Activated naive CD8-positive, alpha-beta T cell (primary cell): ENCODE data around the gene TMCC1.
A peak's percentile ranks its signal among the peaks of the same experiment; 100 is the strongest.

Experiments used
- H3K27ac Mint-ChIP-seq: one replicate; pipeline ENCODE4 v1.8.0; 2021; ENCODE audit warnings: mixed read lengths
- H3K27me3 Mint-ChIP-seq: one replicate; pipeline ENCODE4 v1.8.0; 2021; ENCODE audit warnings: mixed read lengths
- H3K36me3 Mint-ChIP-seq: one replicate; pipeline ENCODE4 v1.8.0; 2021; ENCODE audit warnings: mixed read lengths
- H3K4me1 Mint-ChIP-seq: one replicate; pipeline ENCODE4 v1.8.0; 2021; ENCODE audit warnings: low read depth, mixed read lengths
- H3K4me3 Mint-ChIP-seq: one replicate; pipeline ENCODE4 v1.8.0; 2021; ENCODE audit warnings: mild to moderate bottlenecking, mixed read lengths
- H3K9me3 Mint-ChIP-seq: one replicate; pipeline ENCODE4 v1.8.0; 2021; ENCODE audit warnings: low read depth, mixed read lengths

TMCC1 gene

DNA sequence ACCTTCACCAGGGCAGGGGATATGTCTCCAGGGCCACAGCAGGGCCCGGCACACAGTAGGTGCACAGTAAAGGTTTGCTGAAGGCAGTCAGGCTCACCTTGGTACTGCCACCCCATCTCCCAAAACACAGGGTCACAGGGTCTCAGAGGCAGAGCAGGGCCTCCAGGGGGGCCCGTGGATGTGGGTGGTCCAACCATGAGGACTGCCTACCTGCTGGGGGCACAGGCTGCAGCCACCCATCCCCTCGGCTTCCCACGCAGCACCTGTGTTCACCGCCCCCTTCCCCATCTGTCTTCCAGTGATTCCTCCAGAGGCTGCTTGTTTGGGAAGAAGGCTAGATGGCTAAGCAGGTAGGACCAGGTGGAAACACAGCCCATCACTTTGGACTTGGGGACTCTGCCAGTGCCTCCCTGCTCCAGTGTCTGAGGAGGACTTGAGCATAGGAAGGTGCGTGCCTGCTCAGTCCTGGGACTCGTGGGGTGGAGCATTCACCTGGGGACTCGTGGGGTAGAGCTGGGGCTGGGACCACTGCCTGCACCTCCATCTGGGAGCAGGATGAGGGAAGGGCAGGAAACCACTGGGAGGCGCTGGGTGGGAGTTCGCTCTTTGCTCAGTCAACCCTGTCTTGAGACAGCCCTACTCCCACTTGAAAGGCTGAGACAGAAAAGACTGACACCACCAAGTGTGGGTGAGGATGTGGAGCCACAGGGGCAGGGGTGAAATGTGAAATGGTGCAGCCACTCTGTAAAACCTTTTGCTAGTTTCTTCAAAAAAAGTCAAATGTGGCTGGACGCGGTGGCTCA, 268.2 kb downstream of the TMCC1 start:
- H3K27ac Mint-ChIP-seq, result no peak overlapping the region
- no peaks in the 10 kb centered on the region for H3K36me3 Mint-ChIP-seq
- no peaks in the 10 kb centered on the region for H3K9me3 Mint-ChIP-seq
- peak overlapping the region; percentile 72 for H3K4me3 Mint-ChIP-seq
- H3K27me3 Mint-ChIP-seq, result peaks cover 3% of the 10 kb centered on the region
- peaks cover 16% of the 10 kb centered on the region for H3K4me1 Mint-ChIP-seq

DNA sequence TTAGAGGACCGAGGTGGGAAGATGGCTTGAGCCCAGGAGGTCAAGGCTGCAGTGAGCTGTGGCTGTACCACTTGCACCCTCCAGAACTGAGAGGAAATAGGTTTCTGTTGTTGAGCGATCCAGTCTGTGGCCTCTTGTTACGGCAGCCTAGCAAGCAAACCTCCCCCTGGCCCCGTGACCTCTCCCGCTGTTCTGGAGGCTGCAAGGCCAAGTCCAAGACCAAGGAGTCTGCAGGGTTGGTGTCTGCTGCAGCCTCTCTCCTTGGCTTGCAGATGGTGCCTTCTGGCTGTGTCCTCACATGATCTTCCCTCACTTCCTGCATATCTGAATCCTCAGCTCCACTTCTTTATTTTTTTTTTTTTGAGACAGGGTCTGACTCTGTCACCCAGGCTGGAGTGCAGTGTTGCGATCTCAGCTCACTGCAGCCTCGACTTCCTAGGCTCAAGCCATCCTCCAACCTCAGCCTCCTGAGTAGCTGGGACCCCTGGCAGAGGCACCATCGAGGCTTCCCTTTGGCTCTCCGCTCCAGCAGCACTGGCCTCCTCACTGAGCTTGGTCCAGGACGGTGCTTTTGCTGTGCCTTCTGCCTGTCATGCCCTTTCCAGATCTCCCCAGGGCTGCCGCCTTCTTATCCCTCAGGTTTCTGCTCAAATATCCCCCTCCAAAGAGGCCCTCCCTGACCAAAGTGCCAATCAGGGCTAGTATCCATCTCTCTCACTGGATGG, 269.0 kb downstream of the TMCC1 start:
- H3K36me3 Mint-ChIP-seq, result no peaks in the 10 kb centered on the region
- peaks cover 16% of the 10 kb centered on the region for H3K4me1 Mint-ChIP-seq
- no peak overlapping the region for H3K4me3 Mint-ChIP-seq
- no peaks in the 10 kb centered on the region for H3K9me3 Mint-ChIP-seq
- H3K27ac Mint-ChIP-seq, result no peak overlapping the region
- peaks cover 3% of the 10 kb centered on the region for H3K27me3 Mint-ChIP-seq

DNA sequence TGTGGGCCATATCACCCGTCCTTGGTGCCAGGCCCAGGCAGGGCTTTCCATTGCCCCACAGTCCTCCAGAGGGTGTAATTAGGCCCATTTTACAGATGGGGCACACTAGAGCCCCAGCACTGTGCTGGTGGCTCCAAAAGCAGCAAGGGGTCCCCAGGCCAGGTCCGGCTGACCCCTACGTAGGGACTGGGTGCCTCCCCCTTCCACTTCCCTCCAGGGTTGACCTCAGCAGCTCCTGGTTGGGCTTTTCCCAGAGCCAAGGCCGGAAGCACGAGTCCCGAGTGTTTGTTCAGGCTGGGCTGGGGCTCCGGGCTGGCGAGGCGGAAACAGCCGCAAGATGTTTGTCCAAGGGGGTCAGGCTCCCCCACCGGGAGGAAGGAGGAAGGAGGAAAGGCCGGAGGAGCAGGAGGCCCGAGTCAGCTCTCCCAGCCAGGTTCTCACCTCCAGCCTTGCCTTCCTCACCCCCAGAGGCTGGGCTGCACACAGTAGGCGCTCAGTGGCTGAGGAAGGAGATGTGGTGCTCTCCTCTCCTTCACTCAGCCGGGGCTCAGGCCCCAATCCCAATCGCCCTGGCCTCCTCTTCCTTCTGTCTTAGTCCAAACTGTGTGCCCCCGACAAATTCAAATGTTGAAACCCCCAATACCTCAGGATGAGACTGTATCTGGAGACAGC, 269.9 kb downstream of the TMCC1 start:
- Mint-ChIP-seq H3K27me3 (peaks cover 4% of the 10 kb centered on the region), H3K36me3 (no peaks in the 10 kb centered on the region), H3K27ac (no peak overlapping the region), H3K9me3 (no peaks in the 10 kb centered on the region), H3K4me1 (peaks cover 18% of the 10 kb centered on the region), H3K4me3 (no peak overlapping the region)

DNA sequence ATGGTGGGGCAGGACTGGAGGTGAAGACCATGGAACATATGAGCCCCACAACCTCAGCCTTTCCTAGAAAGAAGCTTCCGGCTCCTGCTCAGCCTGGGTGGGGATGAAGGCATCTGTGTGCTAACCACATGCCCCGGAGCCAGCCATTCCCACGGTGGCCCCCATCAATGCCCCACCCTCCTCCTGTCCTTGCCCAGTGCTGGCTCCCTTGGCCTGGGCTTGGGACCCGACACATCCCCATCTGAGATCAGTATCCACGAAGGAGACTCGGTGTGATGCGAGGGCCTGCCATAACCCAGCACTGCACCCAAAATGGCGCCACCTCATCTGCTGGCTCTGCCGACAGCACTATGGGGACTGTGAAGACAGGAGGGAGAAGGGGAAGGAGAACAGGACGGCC, 270.6 kb downstream of the TMCC1 start:
- Mint-ChIP-seq H3K4me1 (peaks cover 17% of the 10 kb centered on the region), H3K4me3 (no peak overlapping the region), H3K36me3 (no peaks in the 10 kb centered on the region), H3K27me3 (peaks cover 6% of the 10 kb centered on the region), H3K9me3 (no peaks in the 10 kb centered on the region), H3K27ac (no peak overlapping the region)

DNA sequence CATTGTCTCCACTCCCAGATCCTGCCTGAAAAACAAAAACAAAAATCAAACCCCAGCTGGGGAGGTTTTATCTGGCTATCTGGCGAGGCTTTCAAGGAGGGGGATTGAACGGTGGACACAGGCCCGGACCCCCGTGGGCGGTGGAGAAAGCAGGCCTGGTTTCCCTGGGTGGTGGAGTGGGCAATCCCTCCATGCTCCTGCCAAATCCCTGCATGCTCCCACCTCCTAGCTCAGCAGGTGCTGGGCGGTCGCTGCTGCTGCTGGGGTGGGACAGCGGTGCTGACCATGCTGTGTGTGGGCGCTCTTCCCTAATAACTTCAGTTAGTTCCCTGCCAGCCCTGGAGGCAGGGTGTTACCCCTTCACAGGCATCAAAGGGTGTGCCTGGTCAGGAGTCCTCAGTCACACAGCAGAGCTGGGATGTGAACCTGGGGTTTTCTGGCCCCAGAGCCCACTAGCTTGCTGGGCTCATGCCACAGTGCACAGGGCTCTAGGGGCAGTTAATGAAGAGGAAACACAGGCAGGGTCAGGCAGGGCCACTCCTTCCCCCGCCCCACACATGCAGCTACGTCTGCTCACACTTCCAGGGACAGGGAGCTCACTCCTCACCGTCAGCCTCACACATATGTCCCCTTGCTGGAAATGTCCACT, 271.2 kb downstream of the TMCC1 start:
- Mint-ChIP-seq H3K4me1 (peaks cover 11% of the 10 kb centered on the region), H3K36me3 (no peaks in the 10 kb centered on the region), H3K27ac (no peak overlapping the region), H3K27me3 (peaks cover 6% of the 10 kb centered on the region), H3K9me3 (no peaks in the 10 kb centered on the region), H3K4me3 (no peak overlapping the region)

DNA sequence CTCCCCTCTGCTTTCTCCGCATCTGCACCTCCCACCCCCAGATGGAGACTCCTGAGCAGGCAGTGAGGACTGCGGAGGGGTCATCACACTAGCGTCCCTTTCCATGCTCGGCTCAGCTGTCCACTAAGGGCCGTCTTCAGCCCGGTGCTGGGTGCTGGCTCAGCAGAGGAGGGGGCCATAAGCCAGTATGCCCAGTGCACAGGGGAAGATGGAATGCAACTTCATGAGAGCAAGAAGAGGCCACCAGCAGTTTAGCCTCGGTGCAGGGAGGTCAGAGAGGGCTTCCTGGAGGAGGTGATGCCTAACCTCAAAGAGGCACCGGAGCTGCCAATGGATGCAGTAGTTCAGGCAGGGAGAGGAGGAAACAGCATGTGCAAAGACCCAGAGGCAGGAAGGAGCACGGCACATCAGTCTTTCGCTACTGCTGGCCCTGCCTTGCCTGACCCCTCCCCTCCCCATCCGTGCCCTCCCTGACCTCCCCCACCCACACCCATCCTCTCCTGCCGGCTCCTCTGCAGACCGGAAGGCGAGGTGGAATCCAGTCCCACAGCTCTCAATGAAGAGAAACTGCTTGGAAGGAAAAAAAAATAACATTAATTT, 271.8 kb downstream of the TMCC1 start:
- no peaks in the 10 kb centered on the region for H3K9me3 Mint-ChIP-seq
- H3K4me3 Mint-ChIP-seq, result no peak overlapping the region
- H3K27ac Mint-ChIP-seq, result no peak overlapping the region
- no peaks in the 10 kb centered on the region for H3K36me3 Mint-ChIP-seq
- H3K27me3 Mint-ChIP-seq, result peaks cover 6% of the 10 kb centered on the region
- H3K4me1 Mint-ChIP-seq, result peaks cover 9% of the 10 kb centered on the region

DNA sequence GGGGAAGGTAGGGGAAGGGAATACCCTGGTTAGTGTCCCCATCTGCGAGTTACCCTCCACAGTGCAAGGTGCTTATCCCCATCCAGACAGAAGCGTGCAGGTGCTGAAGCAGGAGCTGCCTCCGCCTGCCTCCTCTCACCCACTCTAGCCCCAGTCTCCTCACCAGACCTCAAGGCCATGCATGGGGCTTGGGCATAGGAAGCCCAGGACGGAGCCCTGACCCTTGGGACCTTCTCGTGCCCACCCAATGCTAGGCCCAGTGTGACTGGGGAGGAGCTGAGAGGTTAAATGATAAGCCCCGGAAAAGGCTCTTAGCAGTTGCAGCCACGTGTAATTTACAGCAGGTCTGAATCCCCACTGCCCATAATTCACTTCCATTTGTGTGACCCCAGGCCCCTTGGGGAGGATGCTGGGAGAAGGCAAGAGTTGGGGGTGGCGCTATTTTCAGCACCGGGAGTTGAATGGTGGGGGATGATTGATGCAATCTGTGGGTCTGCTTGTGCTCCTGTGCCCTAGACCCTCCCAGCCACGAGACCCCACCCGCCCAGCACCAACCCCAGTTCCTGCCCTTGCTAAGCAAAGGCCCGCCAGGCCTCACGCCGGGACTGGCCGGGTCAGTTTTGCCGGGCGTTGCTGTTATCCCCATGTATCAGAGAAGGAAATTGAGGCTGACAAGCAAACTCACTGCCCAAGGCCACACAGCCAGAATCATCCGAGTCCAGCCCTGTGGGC, 272.5 kb downstream of the TMCC1 start:
- Mint-ChIP-seq H3K9me3 (no peaks in the 10 kb centered on the region), H3K36me3 (no peaks in the 10 kb centered on the region), H3K4me3 (no peak overlapping the region), H3K4me1 (peaks cover 4% of the 10 kb centered on the region), H3K27me3 (peaks cover 6% of the 10 kb centered on the region), H3K27ac (no peak overlapping the region)

DNA sequence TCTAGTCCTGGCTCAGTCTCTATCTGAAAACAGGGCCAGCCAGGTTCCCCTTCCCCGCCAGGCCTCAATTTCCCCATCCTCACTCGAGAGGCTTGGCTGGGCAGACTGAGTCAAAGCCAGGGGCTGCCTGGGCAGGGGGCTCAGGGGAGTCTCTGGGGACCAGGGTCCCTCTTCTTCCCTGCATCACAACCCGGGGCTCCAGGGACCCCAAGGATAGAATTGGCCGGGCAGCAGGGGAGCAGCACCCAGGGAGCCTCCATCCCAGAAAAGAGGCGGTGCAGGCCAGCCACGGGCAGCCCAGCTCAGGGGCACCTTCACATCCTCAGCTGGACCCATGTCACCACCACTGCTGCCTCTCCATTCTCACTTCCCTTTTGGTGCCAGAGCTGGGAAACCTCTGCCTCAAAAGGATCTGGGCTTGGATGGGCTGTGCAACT, 273.8 kb downstream of the TMCC1 start:
- peaks cover 4% of the 10 kb centered on the region for H3K4me1 Mint-ChIP-seq
- no peaks in the 10 kb centered on the region for H3K9me3 Mint-ChIP-seq
- no peak overlapping the region for H3K27ac Mint-ChIP-seq
- no peaks in the 10 kb centered on the region for H3K36me3 Mint-ChIP-seq
- peaks cover 6% of the 10 kb centered on the region for H3K27me3 Mint-ChIP-seq
- no peak overlapping the region for H3K4me3 Mint-ChIP-seq

DNA sequence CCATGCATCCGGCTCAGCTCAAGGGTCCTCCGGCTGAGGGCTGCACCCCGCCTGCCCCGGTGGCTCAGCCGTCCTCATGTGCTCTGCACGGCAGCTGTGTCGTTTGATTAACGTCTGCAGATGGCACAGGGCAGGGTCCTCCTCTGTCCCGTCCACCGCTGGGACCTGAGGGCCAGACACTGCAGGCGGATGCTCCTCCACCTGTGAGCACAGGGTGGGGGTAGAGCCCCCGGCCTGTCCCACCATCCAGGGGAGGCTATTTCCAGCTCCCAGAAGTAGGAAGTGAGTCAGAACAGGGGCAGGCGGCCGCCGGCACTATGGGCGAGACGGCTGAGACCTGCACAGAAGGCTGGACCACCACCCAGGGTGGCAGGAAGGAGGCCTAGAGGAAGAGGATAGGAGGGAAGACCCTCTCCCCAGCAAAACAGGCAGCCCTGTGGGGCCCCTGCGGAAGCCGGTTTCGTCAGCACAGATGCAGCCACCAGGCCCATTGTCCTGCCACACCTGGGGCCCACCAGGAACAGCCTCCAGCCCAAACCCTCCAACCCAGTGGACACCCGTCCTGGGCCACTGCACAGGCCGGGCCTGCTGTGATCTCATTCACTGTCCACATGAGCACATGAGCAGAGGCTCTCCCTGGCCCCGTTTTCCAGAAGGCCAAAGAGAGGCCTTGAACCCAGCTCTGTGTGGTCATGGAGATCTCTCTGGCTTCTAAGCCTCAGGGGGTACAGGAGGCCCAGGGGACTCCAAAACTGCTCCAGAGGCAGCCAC, 274.4 kb downstream of the TMCC1 start:
- Mint-ChIP-seq H3K9me3 (no peaks in the 10 kb centered on the region), H3K4me3 (no peak overlapping the region), H3K4me1 (peaks cover 4% of the 10 kb centered on the region), H3K36me3 (no peaks in the 10 kb centered on the region), H3K27ac (no peak overlapping the region), H3K27me3 (peaks cover 6% of the 10 kb centered on the region)

DNA sequence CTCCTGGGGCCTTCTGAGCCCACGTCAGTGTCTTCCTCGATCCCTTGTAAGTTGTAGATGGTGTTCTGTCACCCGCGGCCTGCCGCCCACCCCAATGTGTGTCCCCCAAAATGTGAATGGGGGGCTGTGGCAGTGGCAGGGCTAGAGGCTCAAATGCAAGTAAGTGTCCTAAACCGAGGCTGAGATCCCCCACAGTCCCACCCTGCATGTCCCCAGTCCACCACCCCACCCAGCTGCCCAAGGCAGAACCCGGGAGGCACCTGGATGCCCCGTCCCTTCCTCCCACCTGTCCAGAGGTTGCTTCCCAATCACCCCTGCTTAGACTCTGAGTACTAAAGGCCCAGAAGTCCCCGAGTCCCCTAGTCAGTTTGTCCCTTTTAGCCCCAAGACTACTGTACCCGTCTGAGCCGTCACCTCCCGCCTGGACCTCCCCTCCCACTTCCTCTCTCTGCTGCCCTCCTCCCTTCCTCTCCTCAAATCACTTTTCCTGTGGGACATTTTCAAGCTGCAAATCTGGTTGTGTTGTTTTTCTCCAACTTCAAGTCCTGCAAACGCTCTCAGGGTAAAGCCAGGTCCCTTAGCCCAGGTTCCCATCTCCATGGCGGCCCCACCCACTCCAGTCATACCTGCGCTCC, 275.2 kb downstream of the TMCC1 start:
- peaks cover 4% of the 10 kb centered on the region for H3K4me1 Mint-ChIP-seq
- H3K27me3 Mint-ChIP-seq, result peaks cover 6% of the 10 kb centered on the region
- H3K9me3 Mint-ChIP-seq, result no peaks in the 10 kb centered on the region
- no peak overlapping the region for H3K4me3 Mint-ChIP-seq
- no peaks in the 10 kb centered on the region for H3K36me3 Mint-ChIP-seq
- no peak overlapping the region for H3K27ac Mint-ChIP-seq

DNA sequence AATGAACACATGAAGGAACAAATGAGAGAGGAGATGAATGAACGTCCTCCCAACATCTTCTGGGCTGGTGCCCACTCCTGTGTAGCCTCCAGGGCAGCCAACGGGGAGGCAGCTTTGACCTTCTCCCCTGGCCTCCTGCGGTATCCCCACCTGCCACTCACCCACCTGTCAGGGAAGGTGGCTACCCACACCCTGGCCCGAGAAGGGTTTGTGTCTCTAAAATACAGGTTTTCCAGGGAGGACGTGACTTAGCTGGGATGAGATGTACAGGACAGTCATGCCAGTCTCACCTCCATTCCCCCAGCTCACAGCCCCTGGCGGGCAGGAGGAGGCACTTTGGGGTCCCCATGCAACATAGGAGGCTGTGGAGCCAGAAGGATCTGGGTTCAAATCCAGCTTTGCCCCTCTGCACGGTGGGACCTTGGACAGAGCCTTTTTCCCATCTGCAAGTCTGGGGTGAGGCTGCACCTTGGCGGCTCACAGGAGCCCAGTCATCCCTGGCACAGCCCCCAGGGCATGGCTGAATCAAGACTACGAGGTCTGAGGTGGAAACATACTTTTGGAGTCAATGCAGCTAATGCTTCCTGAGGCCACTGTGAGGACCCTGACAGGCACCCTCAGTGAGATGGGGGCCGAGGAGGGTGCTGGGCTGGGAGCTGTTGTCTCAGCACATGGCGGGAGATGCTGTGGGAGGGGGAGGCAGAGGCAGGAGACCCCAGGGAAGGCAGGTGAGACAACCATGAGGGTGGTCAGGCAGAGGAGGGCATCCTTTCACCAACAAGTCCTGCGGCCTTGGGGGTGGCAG, 275.9 kb downstream of the TMCC1 start:
- H3K36me3 Mint-ChIP-seq, result no peaks in the 10 kb centered on the region
- peaks cover 6% of the 10 kb centered on the region for H3K27me3 Mint-ChIP-seq
- no peaks in the 10 kb centered on the region for H3K9me3 Mint-ChIP-seq
- no peak overlapping the region for H3K4me3 Mint-ChIP-seq
- H3K4me1 Mint-ChIP-seq, result peaks cover 4% of the 10 kb centered on the region
- no peak overlapping the region for H3K27ac Mint-ChIP-seq

DNA sequence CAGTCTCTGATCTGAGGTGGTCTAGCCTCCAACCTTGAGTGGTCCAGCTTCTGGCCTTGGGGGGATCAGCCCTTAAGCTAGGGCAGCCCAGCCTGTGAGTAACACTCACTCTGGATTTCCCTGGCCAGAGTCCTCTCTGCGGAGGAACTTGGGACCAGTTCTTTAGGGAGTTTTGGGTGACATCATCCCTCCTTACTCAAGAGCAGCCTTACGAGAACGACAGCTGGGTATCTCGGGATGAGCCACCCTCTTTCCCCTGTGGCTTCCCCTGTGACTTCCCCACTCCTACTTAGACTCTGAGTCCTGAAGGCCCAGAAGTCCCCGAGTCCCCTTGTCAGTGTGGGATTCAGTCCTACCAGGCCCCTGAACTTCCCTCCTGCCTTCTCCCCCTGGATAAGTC, 276.8 kb downstream of the TMCC1 start:
- Mint-ChIP-seq H3K4me1 (peaks cover 4% of the 10 kb centered on the region), H3K4me3 (no peak overlapping the region), H3K27me3 (peaks cover 5% of the 10 kb centered on the region), H3K36me3 (no peaks in the 10 kb centered on the region), H3K27ac (no peak overlapping the region), H3K9me3 (no peaks in the 10 kb centered on the region)
